Lower leg skin (tissue), 3 donors: ENCODE data around the gene CLPTM1L.

ENCODE experiments used
- POLR2A ChIP-seq, 2 donors: fragments of 450-650 bp; IDR thresholded peaks; one replicate each; pipeline ENCODE4 v1.6.1; 2016 to 2017; ENCODE audit warnings: antibody characterized with exemption in 2 of 2, mild to moderate bottlenecking in 1 of 2, moderate library complexity in 1 of 2
- TF ChIP-seq, protein P1 (sequence below), 3 donors: fragments of 450-650 bp; IDR thresholded peaks; one replicate each; pipeline ENCODE4 v1.5.1; 2016; ENCODE audit warnings: antibody characterized with exemption in 3 of 3, mild to moderate bottlenecking in 3 of 3, moderate library complexity in 2 of 3

GRCh38 chr5:1343931-1344901 lies 683 bp downstream of the CLPTM1L start:
- TF ChIP-seq, protein P1, sequence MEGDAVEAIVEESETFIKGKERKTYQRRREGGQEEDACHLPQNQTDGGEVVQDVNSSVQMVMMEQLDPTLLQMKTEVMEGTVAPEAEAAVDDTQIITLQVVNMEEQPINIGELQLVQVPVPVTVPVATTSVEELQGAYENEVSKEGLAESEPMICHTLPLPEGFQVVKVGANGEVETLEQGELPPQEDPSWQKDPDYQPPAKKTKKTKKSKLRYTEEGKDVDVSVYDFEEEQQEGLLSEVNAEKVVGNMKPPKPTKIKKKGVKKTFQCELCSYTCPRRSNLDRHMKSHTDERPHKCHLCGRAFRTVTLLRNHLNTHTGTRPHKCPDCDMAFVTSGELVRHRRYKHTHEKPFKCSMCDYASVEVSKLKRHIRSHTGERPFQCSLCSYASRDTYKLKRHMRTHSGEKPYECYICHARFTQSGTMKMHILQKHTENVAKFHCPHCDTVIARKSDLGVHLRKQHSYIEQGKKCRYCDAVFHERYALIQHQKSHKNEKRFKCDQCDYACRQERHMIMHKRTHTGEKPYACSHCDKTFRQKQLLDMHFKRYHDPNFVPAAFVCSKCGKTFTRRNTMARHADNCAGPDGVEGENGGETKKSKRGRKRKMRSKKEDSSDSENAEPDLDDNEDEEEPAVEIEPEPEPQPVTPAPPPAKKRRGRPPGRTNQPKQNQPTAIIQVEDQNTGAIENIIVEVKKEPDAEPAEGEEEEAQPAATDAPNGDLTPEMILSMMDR (IDR thresholded peaks at IDR 0.05) = no peak
- TF ChIP-seq POLR2A (IDR thresholded peaks at IDR 0.05) = no peak
